Putamen (tissue), 1 donor: ENCODE measurements around the gene JAK1.

Source experiments
- DNase-seq: peaks from one replicate; pipeline ENCODE4 v3.0.0-alpha.2; 2016; ENCODE audit warnings: low spot score

JAK1 gene

DNA sequence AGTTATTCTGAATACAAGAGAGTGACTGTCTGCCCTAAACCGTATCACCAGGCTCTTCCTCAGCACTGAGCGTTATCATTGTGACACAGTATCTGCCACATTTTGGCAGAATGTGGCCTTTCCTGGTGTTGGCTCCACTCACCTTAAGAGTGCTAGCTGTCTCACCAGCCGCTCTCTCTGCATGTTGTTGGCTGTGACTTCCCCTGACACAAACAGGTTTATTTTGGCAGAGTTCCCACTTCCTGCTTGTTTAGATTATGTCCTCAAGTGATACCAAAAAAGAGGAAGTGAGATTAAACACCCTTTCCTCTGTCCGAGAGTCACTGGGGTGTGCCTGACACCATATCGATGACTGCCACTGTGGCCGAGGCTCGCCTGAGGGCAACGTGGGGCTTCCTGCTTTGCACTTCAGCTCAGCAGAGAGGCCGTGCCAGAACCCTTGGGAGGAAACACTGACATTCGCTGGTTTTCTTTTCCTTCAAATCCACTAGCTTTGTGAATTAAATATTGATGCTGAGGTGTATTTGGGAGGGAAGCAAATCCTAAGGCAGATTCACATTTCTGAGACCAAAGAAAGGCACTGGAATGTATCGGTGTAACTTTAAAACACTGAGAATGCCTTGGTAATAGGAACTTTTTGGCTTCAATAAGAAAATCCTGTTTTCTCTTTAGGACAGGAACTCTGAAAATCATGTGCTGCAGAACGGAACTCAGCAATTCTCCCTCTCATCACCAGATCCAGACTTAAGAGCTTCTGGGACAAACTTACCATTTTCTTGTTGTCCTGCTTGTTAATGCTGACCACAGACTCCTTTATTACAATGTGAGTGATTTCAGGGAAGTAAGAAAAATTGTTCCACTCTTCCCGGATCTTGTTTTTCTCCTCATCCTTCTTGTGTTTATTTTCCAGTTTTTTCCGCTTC lies 102.1 kb downstream of the JAK1 start:
- DNase-seq: peak; percentile 34

- DNase-seq: no peak
Observed at GRCh38 chr1:64861611-64862010, 104.7 kb downstream of the JAK1 start.

DNA sequence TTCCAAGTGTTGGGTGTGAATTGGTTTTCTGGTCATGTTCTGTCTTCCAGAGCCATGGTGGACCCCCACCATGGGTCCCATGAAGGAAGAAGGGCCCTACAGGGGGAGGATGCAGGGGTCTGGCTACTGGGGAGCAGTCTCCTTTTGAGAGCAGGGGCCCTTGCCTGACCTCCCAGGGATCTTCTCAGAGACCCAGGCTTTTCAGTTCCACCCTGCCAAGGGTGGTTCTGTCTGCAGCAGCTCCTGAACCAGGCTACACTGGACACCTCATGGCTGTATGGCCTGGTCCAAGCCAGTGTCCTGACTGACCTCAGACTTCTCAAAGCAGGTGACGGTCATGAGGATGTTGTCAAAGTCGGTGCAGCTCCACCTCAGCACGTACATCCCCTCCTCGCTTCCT lies 109.0 kb downstream of the JAK1 start:
- DNase-seq: no peak

- no peak for DNase-seq
Observed at GRCh38 chr1:64856553-64856952, 109.8 kb downstream of the JAK1 start.

GRCh38 chr1:64855557-64855956 lies 110.8 kb downstream of the JAK1 start:
- no peak for DNase-seq

DNA sequence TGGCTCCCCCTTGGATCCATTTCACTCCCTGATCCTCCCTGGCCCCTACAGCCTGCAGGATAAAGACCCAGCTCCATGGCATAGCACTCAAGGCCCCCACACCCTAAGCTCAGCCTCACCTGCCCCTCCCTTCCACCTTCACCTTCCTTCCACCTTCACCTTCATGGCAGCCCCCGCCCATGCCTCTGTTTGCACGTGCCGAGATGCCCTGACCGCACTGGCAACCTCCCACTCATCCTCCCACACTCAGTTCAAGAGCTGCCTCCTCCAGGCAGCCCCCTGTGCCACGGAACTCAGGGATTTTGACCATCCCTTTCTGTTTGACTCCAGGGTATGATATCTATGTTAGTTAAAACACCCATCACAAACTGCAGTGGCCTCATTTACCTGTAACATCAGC lies 111.7 kb downstream of the JAK1 start:
- DNase-seq: no peak

DNA sequence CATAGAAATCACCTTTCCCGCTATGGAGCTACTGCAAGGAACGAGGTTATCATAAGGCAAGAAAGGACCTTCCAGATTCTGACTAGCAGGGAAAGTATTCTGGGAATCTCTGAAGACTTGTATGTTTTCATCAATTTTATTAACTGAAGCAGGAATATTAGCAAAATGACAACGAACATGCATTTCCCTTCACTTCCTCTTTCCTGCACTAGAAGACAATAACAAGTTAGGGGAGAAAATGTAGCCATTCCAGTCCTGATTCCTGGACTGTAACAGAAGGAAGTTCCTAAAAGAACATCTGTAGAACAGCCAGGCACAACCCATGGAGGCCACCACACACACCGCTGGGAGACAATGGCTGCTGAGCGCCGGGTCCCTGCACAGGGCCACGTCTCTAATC lies 114.7 kb downstream of the JAK1 start:
- no peak for DNase-seq

- no peak for DNase-seq
Observed at GRCh38 chr1:64850846-64851245, 115.5 kb downstream of the JAK1 start.

- DNase-seq: no peak
Observed at GRCh38 chr1:64849942-64850341, 116.4 kb downstream of the JAK1 start.

DNA sequence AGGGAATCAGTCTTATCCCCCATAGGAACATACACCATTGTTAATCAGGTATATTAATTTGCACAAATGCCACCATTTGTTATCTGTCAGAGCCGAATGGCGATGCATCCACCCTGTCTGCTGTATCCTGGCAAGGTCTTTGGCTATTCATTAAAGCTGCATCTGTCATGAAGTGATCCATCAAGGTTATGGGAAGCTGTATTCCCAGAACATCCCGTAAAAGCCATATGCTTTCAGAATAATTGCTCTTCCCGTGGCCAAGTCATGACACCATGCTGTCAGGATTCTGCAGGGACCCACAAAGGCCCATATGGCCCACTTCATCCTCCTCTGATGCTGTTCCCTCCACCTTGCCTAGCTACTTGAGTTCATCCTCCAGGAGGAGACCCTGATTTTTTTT lies 117.5 kb downstream of the JAK1 start:
- no peak for DNase-seq

GRCh38 chr1:64848136-64848535 lies 118.2 kb downstream of the JAK1 start:
- no peak for DNase-seq

GRCh38 chr1:64847666-64848065 lies 118.7 kb downstream of the JAK1 start:
- DNase-seq: no peak

- DNase-seq: no peak
Observed at GRCh38 chr1:64846573-64847430, 119.5 kb downstream of the JAK1 start.

DNA sequence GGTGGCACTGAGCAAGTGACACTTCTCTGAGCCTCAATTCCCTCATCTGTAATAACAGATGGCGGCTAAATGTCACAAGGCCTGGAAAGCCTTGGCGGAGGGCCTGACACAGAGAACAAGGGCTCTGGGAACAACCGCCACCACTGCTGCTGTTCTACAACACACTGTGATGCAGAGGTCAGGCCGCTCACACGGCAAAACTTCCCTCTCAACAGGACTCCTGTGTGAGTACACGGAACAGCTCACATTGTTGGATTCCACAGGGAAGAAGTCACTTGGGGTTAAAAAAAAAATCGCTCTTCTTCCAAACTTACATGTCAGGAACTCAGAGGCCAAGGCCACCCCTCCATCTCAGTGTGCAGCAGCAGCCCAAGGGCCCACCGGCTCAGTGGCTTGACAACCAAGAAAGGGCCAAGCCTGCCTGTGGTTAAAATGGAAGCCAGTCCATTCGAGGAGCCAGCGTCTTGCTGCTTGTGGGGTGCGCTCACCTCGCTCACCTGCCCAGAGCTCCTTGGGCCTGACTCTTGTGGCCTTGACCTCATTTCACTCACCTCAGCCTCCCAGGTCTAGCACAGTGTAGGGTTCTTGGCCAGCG lies 120.4 kb downstream of the JAK1 start:
- no peak for DNase-seq

DNA sequence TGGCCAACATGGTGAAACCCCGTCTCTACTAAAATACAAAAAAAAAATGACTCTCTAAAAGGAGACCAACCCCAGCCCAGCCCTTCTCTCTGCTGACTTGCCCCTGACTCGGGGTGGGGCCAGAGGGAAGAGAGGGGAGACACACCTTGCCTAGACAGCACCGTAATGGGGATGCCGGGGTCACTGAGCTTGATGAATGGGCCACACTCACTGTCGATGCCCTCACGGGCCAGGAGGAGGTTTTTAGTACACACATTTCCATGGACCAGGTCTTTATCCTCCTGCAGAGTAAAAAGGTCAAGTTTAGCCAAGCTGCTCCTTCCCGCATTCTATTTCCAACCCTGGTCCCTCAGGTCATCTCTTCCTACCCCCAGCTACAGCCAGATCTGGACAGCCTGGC lies 121.7 kb downstream of the JAK1 start:
- DNase-seq: no peak

GRCh38 chr1:64844175-64844574 lies 122.2 kb downstream of the JAK1 start:
- DNase-seq: no peak

- no peak for DNase-seq
Observed at GRCh38 chr1:64843675-64844074, 122.7 kb downstream of the JAK1 start.

- no peak for DNase-seq
Observed at GRCh38 chr1:64842224-64842623, 124.1 kb downstream of the JAK1 start.

DNA sequence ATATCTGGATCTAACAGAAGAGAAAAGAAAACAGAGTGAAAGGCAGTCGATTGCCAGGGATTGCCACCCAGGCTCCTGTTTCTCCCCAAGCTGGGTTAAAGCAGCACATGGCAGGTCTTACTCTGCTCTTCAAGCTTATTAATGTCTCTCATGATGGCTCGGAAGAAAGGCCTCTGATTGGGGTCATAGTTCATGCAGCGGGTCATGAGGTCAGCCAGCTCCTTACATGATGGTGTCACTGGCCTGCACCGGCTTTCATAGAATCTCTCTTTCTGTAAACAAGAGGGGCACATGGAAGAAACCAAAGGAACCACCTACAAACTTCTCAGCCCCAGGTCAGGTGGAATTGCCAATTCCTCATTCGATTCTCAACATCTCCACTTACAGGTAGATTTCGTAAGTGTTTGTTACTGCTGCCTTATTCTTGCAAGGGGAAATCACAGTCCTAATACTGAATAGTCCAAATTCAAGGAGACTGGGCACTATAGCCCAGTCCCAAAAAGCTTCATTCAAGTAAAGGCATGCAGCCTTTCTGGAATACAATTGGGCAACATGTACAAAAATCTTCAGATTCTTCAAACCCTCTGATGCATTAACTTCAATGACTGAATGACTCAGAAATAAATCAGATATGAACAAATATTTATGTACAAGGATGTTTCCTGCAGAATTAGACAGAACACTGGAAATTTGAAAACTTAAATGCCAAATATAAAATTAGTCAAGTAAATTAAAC lies 124.9 kb downstream of the JAK1 start:
- DNase-seq: no peak

DNA sequence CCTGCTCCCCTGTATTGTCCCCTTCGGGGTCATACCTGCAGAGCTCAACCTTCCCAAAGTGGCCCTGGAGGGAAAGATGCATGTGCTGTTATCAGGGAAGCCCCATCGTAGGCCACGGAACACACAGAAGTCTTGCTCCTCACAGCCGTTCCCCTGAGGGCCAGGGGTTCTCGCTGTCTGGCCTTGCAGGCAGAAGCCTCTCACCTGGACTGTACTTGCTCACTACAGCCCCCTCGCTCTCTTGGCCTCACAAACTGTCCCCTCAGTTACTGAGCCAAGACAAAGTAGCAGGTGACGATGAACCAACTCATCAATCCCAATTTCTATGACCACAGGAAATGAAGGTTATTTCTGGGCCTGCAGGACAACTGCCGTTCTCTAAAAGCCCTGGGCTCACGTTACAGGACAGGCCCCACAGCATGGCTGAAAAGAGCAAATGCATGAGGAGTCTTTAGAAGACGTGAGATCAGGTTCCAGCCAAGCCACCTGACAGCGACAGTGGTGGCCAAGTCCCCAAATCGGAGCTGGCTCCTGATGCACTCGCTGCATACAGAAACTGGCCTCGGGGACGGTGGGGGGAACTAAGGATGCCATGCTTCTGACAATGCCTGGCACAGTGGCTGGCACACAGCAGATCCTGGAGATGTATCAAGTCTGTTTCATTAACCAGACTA lies 126.5 kb downstream of the JAK1 start:
- DNase-seq: no peak

GRCh38 chr1:64839261-64839660 lies 127.1 kb downstream of the JAK1 start:
- no peak for DNase-seq
